HCT116 (cell line): ENCODE data around the gene CRYAB. TPM values are rescaled to one million over a fixed set of nuclear protein-coding genes. Genes with fewer than 3 reads are reported as not detected.

Experiments
- ATAC-seq: fragments of 200-7000 bp; cut with Tn5 transposase; 2 replicates; pipeline ENCODE4 v1.9.1; 2020; ENCODE audit warnings: mild to moderate bottlenecking, moderate library complexity
- BruUV-seq: library from RNA; stranded (reverse); fragments of 400-500 nt; replicated peaks from 2 replicates; lab custom pipeline; 2021; lab: Mats Ljungman, UMichigan
- CTCF ChIA-PET: fragments of 300-600 bp; sonication (Branson Sonifier 250); formaldehyde crosslinking; loops from one replicate; lab custom pipeline; 2021; ENCODE audit warnings: antibody characterized with exemption; lab: Charles Lee
- POLR2A ChIA-PET: fragments of 300-600, 350-600 bp; sonication (Branson Sonifier 250); formaldehyde crosslinking; loops from one replicate; lab custom pipeline; 2021; ENCODE audit warnings: antibody characterized with exemption; lab: Charles Lee
- RAD21 ChIA-PET, 2 experiments: fragments of 300-600 bp; sonication (Branson Sonifier 250); formaldehyde crosslinking; loops; one replicate each; lab custom pipeline; 2023; ENCODE audit warnings: low total read pairs in 2 of 2; ENCODE audit not compliant: uncharacterized antibody in 2 of 2, unreplicated experiment in 2 of 2, low non-redundant PET in 1 of 2; lab: Charles Lee
- DNase-seq: peaks from one replicate; pipeline ENCODE4 v3.0.0-alpha.2; 2010; ENCODE audit warnings: low read depth, low spot score
- H2AFZ ChIP-seq: fragments of 200-600 bp; shearing (Covaris generic), sonication (generic); 2 replicates; pipeline ENCODE4 v1.6.1; 2017; ENCODE audit warnings: low read depth, mixed run types, mixed read lengths, antibody characterized with exemption, low read length; ENCODE audit not compliant: poor library complexity, severe bottlenecking
- H3K27ac ChIP-seq: 2 replicates; pipeline ENCODE4 v1.5.1; 2012; ENCODE audit warnings: low read depth, low read length
- H3K27me3 ChIP-seq: fragments of 200-600 bp; sonication (generic); 2 replicates; pipeline ENCODE4 v1.6.1; 2016; ENCODE audit warnings: mixed run types, low read length, mixed read lengths; ENCODE audit not compliant: insufficient read depth
- H3K36me3 ChIP-seq, 2 experiments: fragments of 200-500 bp in 1 of 2; fragments of 200-600 bp in 1 of 2; sonication (Bioruptor generic) in 1 of 2; sonication (generic) in 1 of 2; 2 replicates each; pipeline versions ENCODE4 v1.5.1 to v1.6.1; 2014 to 2016; ENCODE audit warnings: low read length in 2 of 2, inconsistent platforms in 1 of 2, mixed read lengths in 1 of 2, mixed run types in 1 of 2; ENCODE audit not compliant: insufficient read depth in 2 of 2, control insufficient read depth in 1 of 2
- H3K4me1 ChIP-seq, 2 experiments: fragments of 200-600 bp in 1 of 2; sonication (generic) in 1 of 2; 2 replicates each; pipeline versions ENCODE4 v1.5.1 to v1.6.1; 2012 to 2017; ENCODE audit warnings: low read length in 2 of 2, inconsistent platforms in 1 of 2, mild to moderate bottlenecking in 1 of 2, mixed read lengths in 1 of 2, mixed run types in 1 of 2, moderate library complexity in 1 of 2; ENCODE audit not compliant: insufficient read depth in 2 of 2, control insufficient read depth in 1 of 2
- H3K4me2 ChIP-seq: fragments of 200-600 bp; sonication (generic); 2 replicates; pipeline ENCODE4 v1.6.1; 2017; ENCODE audit warnings: mixed run types, low read length, mixed read lengths
- H3K4me3 ChIP-seq, 2 experiments: fragments of 200-600 bp in 1 of 2; sonication (generic) in 1 of 2; replicated peaks in 1 of 2; 2 replicates each; pipeline ENCODE4 v1.5.1; 2011 to 2016; ENCODE audit warnings: low read length in 2 of 2, control low read depth in 1 of 2, low read depth in 1 of 2, mild to moderate bottlenecking in 1 of 2, mixed read lengths in 1 of 2, mixed run types in 1 of 2
- H3K79me2 ChIP-seq: fragments of 200-600 bp; sonication (generic); 2 replicates; pipeline ENCODE4 v1.6.1; 2017; ENCODE audit warnings: mild to moderate bottlenecking, mixed run types, low read length, moderate library complexity, mixed read lengths; ENCODE audit not compliant: insufficient read depth
- H3K9ac ChIP-seq: fragments of 200-600 bp; sonication (generic); 2 replicates; pipeline ENCODE4 v1.6.1; 2016; ENCODE audit warnings: low read length, mixed read lengths
- H3K9me2 ChIP-seq: fragments of 200-600 bp; sonication (generic), shearing (Covaris generic); 2 replicates; pipeline ENCODE4 v1.6.1; 2017; ENCODE audit warnings: mixed run types, mild to moderate bottlenecking, moderate library complexity; ENCODE audit not compliant: insufficient read depth
- H3K9me3 ChIP-seq, 2 experiments: fragments of 200-500 bp in 1 of 2; fragments of 200-600 bp in 1 of 2; sonication (Bioruptor generic) in 1 of 2; sonication (generic) in 1 of 2; 2 replicates each; pipeline ENCODE4 v1.6.1; 2014 to 2017; ENCODE audit warnings: low read length in 2 of 2, mixed read lengths in 2 of 2, inconsistent platforms in 1 of 2, low read depth in 1 of 2, mild to moderate bottlenecking in 1 of 2, mixed run types in 1 of 2, moderate library complexity in 1 of 2; ENCODE audit not compliant: control insufficient read depth in 1 of 2, insufficient read depth in 1 of 2
- H4K20me1 ChIP-seq: fragments of 200-600 bp; sonication (generic), shearing (Covaris generic); 2 replicates; pipeline ENCODE4 v1.6.1; 2017; ENCODE audit warnings: mixed run types, mild to moderate bottlenecking, moderate library complexity; ENCODE audit not compliant: insufficient read depth
- ATF3 ChIP-seq: IDR thresholded peaks from 2 replicates; pipeline ENCODE4 v1.6.1; 2012
- CEBPB ChIP-seq: IDR thresholded peaks from 2 replicates; pipeline ENCODE4 v1.6.1; 2012; ENCODE audit warnings: low read depth
- ELF1 ChIP-seq: IDR thresholded peaks from 2 replicates; pipeline ENCODE4 v1.6.1; 2012; ENCODE audit warnings: low read depth, borderline replicate concordance
- EZH2phosphoT487 ChIP-seq: fragments of 200-600 bp; IDR thresholded peaks from 2 replicates; pipeline ENCODE4 v1.6.1; 2018; ENCODE audit warnings: antibody characterized with exemption, borderline replicate concordance
- FOSL1 ChIP-seq: IDR thresholded peaks from 2 replicates; pipeline ENCODE4 v1.6.1; 2012; ENCODE audit warnings: low read depth
- JUND ChIP-seq: IDR thresholded peaks from 2 replicates; pipeline ENCODE4 v1.6.1; 2012
- RAD21 ChIP-seq: IDR thresholded peaks from 2 replicates; pipeline ENCODE4 v1.6.1; 2012; ENCODE audit warnings: low read depth, mild to moderate bottlenecking
- REST ChIP-seq: IDR thresholded peaks from 2 replicates; pipeline ENCODE4 v1.6.1; 2012; ENCODE audit warnings: low read depth
- SP1 ChIP-seq: IDR thresholded peaks from 2 replicates; pipeline ENCODE4 v1.6.1; 2012; ENCODE audit warnings: low read depth
- SRF ChIP-seq: IDR thresholded peaks from 2 replicates; pipeline ENCODE4 v1.6.1; 2012; ENCODE audit warnings: low read depth
- TCF7L2 ChIP-seq: IDR thresholded peaks from 2 replicates; pipeline ENCODE4 v1.7.0; 2011; ENCODE audit warnings: borderline replicate concordance, inconsistent platforms; ENCODE audit not compliant: insufficient read depth, insufficient read length; ENCODE audit errors: extremely low read depth
- intact Hi-C: fragments of 100-400 bp; cut with micrococcal nuclease; formaldehyde crosslinking; loops from 2 replicates; pipeline ENCODE4 v1.10.0; 2022
- total RNA-seq: library from RNA; stranded (reverse); gene quantifications from one replicate; pipeline ENCODE4 v1.2.1, GENCODE V29; 2021; ENCODE audit not compliant: unreplicated experiment
- TF ChIP-seq, protein P1 (sequence below), 3 experiments: fragments of 200-600 bp in 1 of 3; sonication (generic) in 1 of 3; IDR thresholded peaks in 2 of 3; conservative IDR thresholded peaks in 1 of 3; 2 replicates each; pipeline ENCODE4 v1.5.1; 2012 to 2017; ENCODE audit warnings: low read depth in 2 of 3, low read length in 2 of 3, antibody characterized with exemption in 1 of 3, borderline replicate concordance in 1 of 3, control low read depth in 1 of 3, mild to moderate bottlenecking in 1 of 3, mixed read lengths in 1 of 3, mixed run types in 1 of 3, moderate library complexity in 1 of 3; ENCODE audit not compliant: insufficient read depth in 1 of 3
- TF ChIP-seq, protein P2 (sequence below): IDR thresholded peaks from 2 replicates; pipeline ENCODE4 v1.6.1; 2012
- TF ChIP-seq, protein P3 (sequence below): IDR thresholded peaks from 2 replicates; pipeline ENCODE4 v1.6.1; 2011; ENCODE audit warnings: mild to moderate bottlenecking, low read length, moderate library complexity; ENCODE audit not compliant: insufficient replicate concordance; ENCODE audit errors: extremely low read depth

Gene CRYAB
- total RNA-seq, 1 experiment from 2014 or later: not detected

DNA sequence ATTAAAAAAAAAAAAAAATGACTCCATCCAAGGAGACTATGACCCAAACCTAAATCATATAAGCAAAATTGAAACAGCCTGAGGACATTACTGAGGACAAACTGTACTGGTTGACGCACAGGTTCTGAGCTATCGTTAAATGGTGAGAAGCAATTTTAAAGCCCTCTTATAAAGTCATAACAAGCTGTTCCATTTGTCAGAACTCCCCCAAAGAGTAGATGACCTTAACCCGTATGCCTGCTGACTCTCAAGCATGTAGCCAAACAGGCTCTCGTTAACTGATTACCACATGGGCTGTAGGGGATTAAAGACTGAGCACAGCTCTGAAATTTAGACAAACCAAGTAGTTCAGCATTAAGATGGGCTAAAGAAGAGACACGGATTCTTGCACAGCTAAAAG is 2.2 kb downstream of the CRYAB start:
- DNase-seq (no peak), ATAC-seq (no peak)
- ChIA-PET CTCF (no interaction called here), RAD21 (no interaction called here), POLR2A (no interaction called here)
- no peaks in the 10 kb centered on the region for H3K9me3 ChIP-seq
- no peak overlapping the region for H3K27ac ChIP-seq
- BruUV-seq: no TSS peak
- no peaks in the 10 kb centered on the region; a peak in 1 of 4 replicates for H3K4me1 ChIP-seq
- no peaks in the 10 kb centered on the region for H4K20me1 ChIP-seq
- peaks cover 4% of the 10 kb centered on the region; the same call in 1 of the 2 replicates for H3K27me3 ChIP-seq
- no peak overlapping the region for H3K9ac ChIP-seq
- no peaks in the 10 kb centered on the region for H3K36me3 ChIP-seq
- no peaks in the 10 kb centered on the region for H3K79me2 ChIP-seq
- intact Hi-C loops: no loop called here
- H2AFZ ChIP-seq: no peak overlapping the region
- TF ChIP-seq ATF3 (no peak), SP1 (no peak), CEBPB (no peak), ELF1 (no peak), REST (no peak), EZH2phosphoT487 (no peak), RAD21 (no peak), SRF (no peak), TCF7L2 (no peak), JUND (no peak), FOSL1 (no peak)
- TF ChIP-seq, protein P1, sequence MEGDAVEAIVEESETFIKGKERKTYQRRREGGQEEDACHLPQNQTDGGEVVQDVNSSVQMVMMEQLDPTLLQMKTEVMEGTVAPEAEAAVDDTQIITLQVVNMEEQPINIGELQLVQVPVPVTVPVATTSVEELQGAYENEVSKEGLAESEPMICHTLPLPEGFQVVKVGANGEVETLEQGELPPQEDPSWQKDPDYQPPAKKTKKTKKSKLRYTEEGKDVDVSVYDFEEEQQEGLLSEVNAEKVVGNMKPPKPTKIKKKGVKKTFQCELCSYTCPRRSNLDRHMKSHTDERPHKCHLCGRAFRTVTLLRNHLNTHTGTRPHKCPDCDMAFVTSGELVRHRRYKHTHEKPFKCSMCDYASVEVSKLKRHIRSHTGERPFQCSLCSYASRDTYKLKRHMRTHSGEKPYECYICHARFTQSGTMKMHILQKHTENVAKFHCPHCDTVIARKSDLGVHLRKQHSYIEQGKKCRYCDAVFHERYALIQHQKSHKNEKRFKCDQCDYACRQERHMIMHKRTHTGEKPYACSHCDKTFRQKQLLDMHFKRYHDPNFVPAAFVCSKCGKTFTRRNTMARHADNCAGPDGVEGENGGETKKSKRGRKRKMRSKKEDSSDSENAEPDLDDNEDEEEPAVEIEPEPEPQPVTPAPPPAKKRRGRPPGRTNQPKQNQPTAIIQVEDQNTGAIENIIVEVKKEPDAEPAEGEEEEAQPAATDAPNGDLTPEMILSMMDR (IDR thresholded peaks at IDR 0.05 in 2 of 3, conservative IDR thresholded peaks at IDR 0.05 in 1 of 3; ENCODE audit: borderline replicate concordance in 1 of 3, insufficient read depth in 1 of 3, low read depth in 2 of 3, low read length in 2 of 3): no peak
- TF ChIP-seq, protein P2, sequence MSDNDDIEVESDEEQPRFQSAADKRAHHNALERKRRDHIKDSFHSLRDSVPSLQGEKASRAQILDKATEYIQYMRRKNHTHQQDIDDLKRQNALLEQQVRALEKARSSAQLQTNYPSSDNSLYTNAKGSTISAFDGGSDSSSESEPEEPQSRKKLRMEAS: no peak
- TF ChIP-seq, protein P3, sequence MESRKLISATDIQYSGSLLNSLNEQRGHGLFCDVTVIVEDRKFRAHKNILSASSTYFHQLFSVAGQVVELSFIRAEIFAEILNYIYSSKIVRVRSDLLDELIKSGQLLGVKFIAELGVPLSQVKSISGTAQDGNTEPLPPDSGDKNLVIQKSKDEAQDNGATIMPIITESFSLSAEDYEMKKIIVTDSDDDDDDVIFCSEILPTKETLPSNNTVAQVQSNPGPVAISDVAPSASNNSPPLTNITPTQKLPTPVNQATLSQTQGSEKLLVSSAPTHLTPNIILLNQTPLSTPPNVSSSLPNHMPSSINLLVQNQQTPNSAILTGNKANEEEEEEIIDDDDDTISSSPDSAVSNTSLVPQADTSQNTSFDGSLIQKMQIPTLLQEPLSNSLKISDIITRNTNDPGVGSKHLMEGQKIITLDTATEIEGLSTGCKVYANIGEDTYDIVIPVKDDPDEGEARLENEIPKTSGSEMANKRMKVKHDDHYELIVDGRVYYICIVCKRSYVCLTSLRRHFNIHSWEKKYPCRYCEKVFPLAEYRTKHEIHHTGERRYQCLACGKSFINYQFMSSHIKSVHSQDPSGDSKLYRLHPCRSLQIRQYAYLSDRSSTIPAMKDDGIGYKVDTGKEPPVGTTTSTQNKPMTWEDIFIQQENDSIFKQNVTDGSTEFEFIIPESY: no peak
- H3K4me3 ChIP-seq: no peak overlapping the region
- H3K4me2 ChIP-seq: no peak overlapping the region
- H3K9me2 ChIP-seq: no peaks in the 10 kb centered on the region
